HEK293 (cell line): ENCODE results near the gene PFKFB1.

Experiments used
- ZBTB1 ChIP-seq: fragments of 450-650 bp; formaldehyde crosslinking; IDR thresholded peaks from 2 replicates; pipeline ENCODE4 v1.5.1; 2016; ENCODE audit warnings: missing biosample characterization, missing genetic modification characterization
- ZNF791 ChIP-seq: fragments of 450-650 bp; formaldehyde crosslinking; IDR thresholded peaks from 2 replicates; pipeline ENCODE4 v1.5.1; 2016; ENCODE audit warnings: missing biosample characterization, missing genetic modification characterization

DNA sequence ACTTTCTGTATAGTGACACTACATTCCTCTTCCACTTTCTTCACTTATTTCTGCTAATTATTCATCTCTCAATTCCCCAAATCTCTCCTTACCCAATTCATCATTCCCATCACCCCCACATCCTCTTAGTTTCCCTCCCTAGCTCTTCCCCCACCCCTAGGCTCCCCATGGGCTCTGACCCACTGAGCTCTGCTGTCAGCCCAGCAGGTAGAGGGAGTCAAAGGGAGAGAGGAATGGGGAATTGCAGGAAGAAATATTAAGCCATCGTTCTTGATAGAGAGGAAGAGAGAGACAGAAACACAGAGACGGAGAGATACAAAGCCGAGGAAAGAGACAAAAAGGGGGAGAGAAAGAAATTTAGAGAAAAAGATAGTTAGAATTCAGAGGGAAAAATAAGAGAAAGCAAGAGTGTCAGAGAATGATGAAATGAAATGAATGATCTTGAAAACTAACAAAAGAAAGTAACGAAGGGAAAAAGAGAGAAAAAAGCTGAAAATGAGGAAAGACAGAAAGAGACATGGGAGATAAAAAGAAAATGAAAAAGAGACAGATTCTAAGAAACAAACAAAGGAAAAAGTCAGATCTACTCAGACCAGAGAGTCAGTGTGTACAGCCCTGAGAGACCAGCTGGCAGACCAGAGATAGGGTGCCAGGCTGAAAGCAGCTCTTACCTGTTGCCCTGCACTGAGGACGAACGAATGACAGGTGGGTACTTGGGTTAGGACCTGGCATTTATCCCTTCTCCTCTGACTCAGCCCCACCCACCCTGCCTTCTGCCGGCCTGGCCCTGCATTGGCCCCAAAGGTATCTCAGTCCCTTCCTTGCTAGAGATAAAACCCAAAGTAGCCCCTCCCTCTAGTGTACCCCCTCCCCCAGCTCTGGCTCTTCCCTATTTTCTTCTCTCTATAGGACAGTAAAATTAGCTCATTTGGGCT is 36.5 kb upstream of the PFKFB1 start, which contains the start of gene ALAS2:
- TF ChIP-seq ZNF791 (no peak), ZBTB1 (tag by site-specific recombination) (no peak)
